OCI-LY1 (cell line): ENCODE data around the gene SLC16A4.

Experiments used
- EZH2 ChIP-seq: fragments of 200-600 bp; sonication (generic), shearing (Covaris generic); IDR thresholded peaks from 2 replicates; pipeline ENCODE4 v1.8.0; 2017; ENCODE audit warnings: borderline replicate concordance, mixed run types, mild to moderate bottlenecking, antibody characterized with exemption, low read length, moderate library complexity, mixed read lengths
- TF ChIP-seq, protein P1 (sequence below): fragments of 200-600 bp; sonication (generic), shearing (Covaris generic); IDR thresholded peaks from 2 replicates; pipeline ENCODE4 v1.5.1; 2017; ENCODE audit warnings: mild to moderate bottlenecking, antibody characterized with exemption, low read length, moderate library complexity, mixed read lengths

GRCh38 chr1:110418729-110419128, 27.9 kb upstream of the SLC16A4 start:
- TF ChIP-seq, protein P1, sequence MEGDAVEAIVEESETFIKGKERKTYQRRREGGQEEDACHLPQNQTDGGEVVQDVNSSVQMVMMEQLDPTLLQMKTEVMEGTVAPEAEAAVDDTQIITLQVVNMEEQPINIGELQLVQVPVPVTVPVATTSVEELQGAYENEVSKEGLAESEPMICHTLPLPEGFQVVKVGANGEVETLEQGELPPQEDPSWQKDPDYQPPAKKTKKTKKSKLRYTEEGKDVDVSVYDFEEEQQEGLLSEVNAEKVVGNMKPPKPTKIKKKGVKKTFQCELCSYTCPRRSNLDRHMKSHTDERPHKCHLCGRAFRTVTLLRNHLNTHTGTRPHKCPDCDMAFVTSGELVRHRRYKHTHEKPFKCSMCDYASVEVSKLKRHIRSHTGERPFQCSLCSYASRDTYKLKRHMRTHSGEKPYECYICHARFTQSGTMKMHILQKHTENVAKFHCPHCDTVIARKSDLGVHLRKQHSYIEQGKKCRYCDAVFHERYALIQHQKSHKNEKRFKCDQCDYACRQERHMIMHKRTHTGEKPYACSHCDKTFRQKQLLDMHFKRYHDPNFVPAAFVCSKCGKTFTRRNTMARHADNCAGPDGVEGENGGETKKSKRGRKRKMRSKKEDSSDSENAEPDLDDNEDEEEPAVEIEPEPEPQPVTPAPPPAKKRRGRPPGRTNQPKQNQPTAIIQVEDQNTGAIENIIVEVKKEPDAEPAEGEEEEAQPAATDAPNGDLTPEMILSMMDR: no peak
- TF ChIP-seq EZH2: no peak
